Astrocyte (in vitro differentiated cells and primary cell): Measurements from ENCODE around the gene ANKRD44. TPM values are rescaled to one million over a fixed set of nuclear protein-coding genes. Genes with fewer than 3 reads are reported as not detected.
A peak's percentile ranks its signal among the peaks of the same experiment; 100 is the strongest.
"Not testable (repeated sequence)": the region's sequence is repeated elsewhere in the genome, so short reads cannot be mapped to it uniquely, and the experiment has no call there.

Source experiments
- DNase-seq: peaks from one replicate; pipeline ENCODE4 v3.0.0-alpha.2; 2010; ENCODE audit warnings: low read depth
- FAIRE-seq: peaks from 2 replicates; lab custom pipeline; 2011; peaks lifted over from hg19 to GRCh38; lab: Jason Lieb, UNC
- H2AFZ ChIP-seq: 2 replicates; pipeline ENCODE4 v1.6.0; 2012; ENCODE audit warnings: low read depth, low read length, inconsistent platforms
- H3K27ac ChIP-seq: 2 replicates; pipeline ENCODE4 v1.5.1; 2011; ENCODE audit warnings: low read depth, low read length, inconsistent platforms
- H3K27me3 ChIP-seq: 2 replicates; pipeline ENCODE4 v1.6.0; 2011; ENCODE audit warnings: low read length, inconsistent platforms; ENCODE audit not compliant: insufficient read depth
- H3K36me3 ChIP-seq: 2 replicates; pipeline ENCODE4 v1.5.1; 2011; ENCODE audit warnings: low read length, inconsistent platforms; ENCODE audit not compliant: insufficient read depth
- H3K4me1 ChIP-seq: 2 replicates; pipeline ENCODE4 v1.5.1; 2011; ENCODE audit warnings: low read length, inconsistent platforms; ENCODE audit not compliant: insufficient read depth
- H3K4me2 ChIP-seq: 2 replicates; pipeline ENCODE4 v1.6.0; 2012; ENCODE audit warnings: low read length, inconsistent platforms
- H3K4me3 ChIP-seq: 2 replicates; pipeline ENCODE4 v1.5.1; 2011; ENCODE audit warnings: low read depth, mild to moderate bottlenecking, low read length, inconsistent platforms; ENCODE audit not compliant: insufficient read depth
- H3K79me2 ChIP-seq: 2 replicates; pipeline ENCODE4 v1.6.0; 2012; ENCODE audit warnings: mild to moderate bottlenecking, low read length, inconsistent platforms; ENCODE audit not compliant: insufficient read depth
- H3K9ac ChIP-seq: 2 replicates; pipeline ENCODE4 v1.6.0; 2012; ENCODE audit warnings: mild to moderate bottlenecking, low read length, inconsistent platforms
- H3K9me3 ChIP-seq: 2 replicates; pipeline ENCODE4 v1.5.1; 2012; ENCODE audit warnings: low read depth, mild to moderate bottlenecking, low read length, inconsistent platforms; ENCODE audit not compliant: insufficient read depth
- H4K20me1 ChIP-seq: 2 replicates; pipeline ENCODE4 v1.6.0; 2012; ENCODE audit warnings: low read length, inconsistent platforms; ENCODE audit not compliant: insufficient read depth
- H3K27ac Mint-ChIP-seq: one replicate; pipeline ENCODE4 v1.8.0; 2021; ENCODE audit warnings: mild to moderate bottlenecking, mixed read lengths; ENCODE audit not compliant: unreplicated experiment
- H3K27me3 Mint-ChIP-seq: one replicate; pipeline ENCODE4 v1.8.0; 2021; ENCODE audit warnings: low read depth, mixed read lengths; ENCODE audit not compliant: unreplicated experiment
- H3K36me3 Mint-ChIP-seq: one replicate; pipeline ENCODE4 v1.8.0; 2021; ENCODE audit warnings: low read depth, mixed read lengths; ENCODE audit not compliant: unreplicated experiment
- H3K4me1 Mint-ChIP-seq: one replicate; pipeline ENCODE4 v1.8.0; 2021; ENCODE audit warnings: low read depth, mixed read lengths; ENCODE audit not compliant: unreplicated experiment
- H3K4me3 Mint-ChIP-seq: one replicate; pipeline ENCODE4 v1.8.0; 2021; ENCODE audit warnings: mild to moderate bottlenecking, moderate library complexity, mixed read lengths; ENCODE audit not compliant: unreplicated experiment
- H3K9me3 Mint-ChIP-seq: one replicate; pipeline ENCODE4 v1.8.0; 2021; ENCODE audit warnings: mild to moderate bottlenecking, mixed read lengths; ENCODE audit not compliant: unreplicated experiment
- EZH2 ChIP-seq: IDR thresholded peaks from 2 replicates; pipeline ENCODE4 v1.6.1; 2012; ENCODE audit warnings: mild to moderate bottlenecking, low read length, inconsistent platforms; ENCODE audit not compliant: insufficient read depth
- total RNA-seq: library from RNA; stranded (reverse); gene quantifications from 2 replicates; pipeline ENCODE4 v1.2.1, GENCODE V29; 2021
- TF ChIP-seq, protein P1 (sequence below): IDR thresholded peaks from 2 replicates; pipeline ENCODE4 v1.5.1; 2011; ENCODE audit warnings: low read depth, mild to moderate bottlenecking, inconsistent platforms, low read length, moderate library complexity; ENCODE audit not compliant: insufficient read depth

Gene ANKRD44
- total RNA-seq, 1 donor from 2014 or later = 7.2 TPM

DNA sequence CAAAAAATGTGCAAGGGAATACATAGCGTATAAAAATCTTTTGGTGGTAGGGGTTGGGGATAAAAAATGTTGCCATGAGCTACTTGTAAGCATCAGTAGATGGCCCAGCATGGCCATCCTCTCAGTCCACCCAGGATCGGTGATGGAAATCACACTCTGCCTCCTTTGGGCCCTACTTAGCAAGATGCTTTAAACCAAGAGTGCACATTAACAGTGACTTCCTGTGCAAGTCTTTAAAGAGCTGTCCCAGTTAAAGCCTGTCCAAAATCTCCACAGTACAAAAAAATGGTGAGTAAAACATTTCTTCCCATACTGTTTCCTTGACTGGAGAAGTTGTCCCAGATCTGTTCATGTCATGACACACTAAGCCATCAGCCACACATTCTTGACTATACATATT, 18.0 kb downstream of the ANKRD44 start:
- no peak overlapping the region for H3K4me2 ChIP-seq
- H3K27me3 ChIP-seq = no peaks in the 10 kb centered on the region
- H3K27ac Mint-ChIP-seq = no peak overlapping the region
- peak; percentile 20 for FAIRE-seq
- H4K20me1 ChIP-seq = no peaks in the 10 kb centered on the region
- no peaks in the 10 kb centered on the region for H3K4me1 ChIP-seq
- H3K4me1 Mint-ChIP-seq = no peaks in the 10 kb centered on the region
- H3K9me3 ChIP-seq = no peaks in the 10 kb centered on the region
- no peak overlapping the region for H3K9ac ChIP-seq
- H3K36me3 Mint-ChIP-seq = peaks cover 5% of the 10 kb centered on the region
- TF ChIP-seq EZH2 = no peak
- TF ChIP-seq, protein P1, sequence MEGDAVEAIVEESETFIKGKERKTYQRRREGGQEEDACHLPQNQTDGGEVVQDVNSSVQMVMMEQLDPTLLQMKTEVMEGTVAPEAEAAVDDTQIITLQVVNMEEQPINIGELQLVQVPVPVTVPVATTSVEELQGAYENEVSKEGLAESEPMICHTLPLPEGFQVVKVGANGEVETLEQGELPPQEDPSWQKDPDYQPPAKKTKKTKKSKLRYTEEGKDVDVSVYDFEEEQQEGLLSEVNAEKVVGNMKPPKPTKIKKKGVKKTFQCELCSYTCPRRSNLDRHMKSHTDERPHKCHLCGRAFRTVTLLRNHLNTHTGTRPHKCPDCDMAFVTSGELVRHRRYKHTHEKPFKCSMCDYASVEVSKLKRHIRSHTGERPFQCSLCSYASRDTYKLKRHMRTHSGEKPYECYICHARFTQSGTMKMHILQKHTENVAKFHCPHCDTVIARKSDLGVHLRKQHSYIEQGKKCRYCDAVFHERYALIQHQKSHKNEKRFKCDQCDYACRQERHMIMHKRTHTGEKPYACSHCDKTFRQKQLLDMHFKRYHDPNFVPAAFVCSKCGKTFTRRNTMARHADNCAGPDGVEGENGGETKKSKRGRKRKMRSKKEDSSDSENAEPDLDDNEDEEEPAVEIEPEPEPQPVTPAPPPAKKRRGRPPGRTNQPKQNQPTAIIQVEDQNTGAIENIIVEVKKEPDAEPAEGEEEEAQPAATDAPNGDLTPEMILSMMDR = no peak
- no peak overlapping the region for H2AFZ ChIP-seq
- H3K9me3 Mint-ChIP-seq = peaks cover 6% of the 10 kb centered on the region
- no peak overlapping the region for H3K4me3 ChIP-seq
- no peak for DNase-seq
- H3K4me3 Mint-ChIP-seq = no peak overlapping the region
- H3K36me3 ChIP-seq = no peaks in the 10 kb centered on the region
- no peak overlapping the region for H3K27ac ChIP-seq
- H3K27me3 Mint-ChIP-seq = no peaks in the 10 kb centered on the region
- H3K79me2 ChIP-seq = no peaks in the 10 kb centered on the region

DNA sequence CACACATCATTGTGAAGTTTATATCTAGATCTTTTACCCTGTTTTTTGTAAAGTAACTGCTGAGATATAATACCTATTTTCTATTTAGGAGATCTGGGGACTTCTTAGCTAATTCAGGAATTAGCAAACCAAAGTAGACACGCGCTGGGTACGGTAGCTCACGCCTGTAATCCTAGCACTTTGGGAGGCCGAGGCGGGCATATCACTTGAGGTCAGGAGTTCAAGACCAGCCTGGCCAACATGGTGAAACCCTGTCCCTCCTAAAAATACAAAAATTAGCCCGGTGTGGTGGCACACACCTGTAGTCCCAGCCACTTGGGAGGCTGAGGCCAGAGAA, 23.0 kb downstream of the ANKRD44 start:
- not testable (repeated sequence) for FAIRE-seq, DNase-seq, H3K9ac ChIP-seq, H3K36me3 ChIP-seq, H3K27me3 Mint-ChIP-seq, H3K9me3 ChIP-seq, H3K9me3 Mint-ChIP-seq, H3K4me3 Mint-ChIP-seq, H3K27me3 ChIP-seq, H3K4me3 ChIP-seq, H3K79me2 ChIP-seq, H3K4me1 Mint-ChIP-seq, H3K4me1 ChIP-seq, H2AFZ ChIP-seq, H3K27ac Mint-ChIP-seq, H3K36me3 Mint-ChIP-seq, H4K20me1 ChIP-seq
- Histone ChIP-seq H3K4me2 (peak overlapping the region; percentile 37), H3K27ac (peak overlapping the region; percentile 19)

DNA sequence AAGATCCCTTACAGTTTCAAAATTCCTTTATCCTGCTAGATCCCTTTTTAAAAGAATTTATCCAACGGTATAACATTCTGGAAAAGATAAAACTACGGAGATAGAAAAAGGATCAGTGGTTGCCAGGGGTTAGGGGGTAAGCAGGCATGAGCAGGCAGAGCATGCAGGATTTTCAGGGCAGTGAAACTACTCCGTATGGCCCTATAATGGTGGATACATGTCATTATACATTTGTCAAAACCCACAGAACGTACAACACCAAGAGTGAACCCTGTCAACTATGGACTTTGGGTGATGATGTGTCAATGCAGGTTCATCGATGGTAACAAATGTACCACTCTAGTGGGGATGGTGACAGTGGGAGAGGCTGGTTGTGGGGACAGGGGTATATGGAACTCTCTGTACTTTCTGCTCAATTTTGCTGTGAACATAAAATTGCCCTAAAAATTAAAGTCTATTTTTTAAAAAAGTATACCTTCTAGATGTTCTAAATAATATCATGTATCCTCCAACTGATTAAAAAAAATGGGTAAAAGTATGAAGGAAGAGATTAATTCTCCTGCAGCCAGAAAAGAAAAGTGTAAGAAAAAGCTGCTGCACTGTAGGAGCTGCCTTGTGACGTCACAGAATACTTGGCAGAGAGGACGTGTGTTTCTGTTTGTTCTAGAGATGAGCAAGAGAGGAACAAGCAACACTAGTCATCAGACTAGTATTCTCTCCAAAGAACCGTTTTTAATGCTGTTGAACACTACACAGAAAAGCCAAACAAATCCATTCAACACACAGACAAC, 23.6 kb downstream of the ANKRD44 start:
- H4K20me1 ChIP-seq = no peaks in the 10 kb centered on the region
- Mint-ChIP-seq H3K4me3 (no peak overlapping the region), H3K36me3 (peaks cover 2% of the 10 kb centered on the region), H3K4me1 (peaks cover 6% of the 10 kb centered on the region), H3K27me3 (no peaks in the 10 kb centered on the region), H3K9me3 (peaks cover 6% of the 10 kb centered on the region), H3K27ac (no peak overlapping the region)
- H3K9ac ChIP-seq = no peak overlapping the region
- no peaks in the 10 kb centered on the region for H3K79me2 ChIP-seq
- H3K27ac ChIP-seq = peak overlapping the region; percentile 19
- peak overlapping the region; percentile 37 for H3K4me2 ChIP-seq
- H3K27me3 ChIP-seq = no peaks in the 10 kb centered on the region
- DNase-seq (peak; percentile 93), FAIRE-seq (peak; percentile 95)
- no peak for TF ChIP-seq EZH2
- TF ChIP-seq, protein P1 = no peak
- H3K36me3 ChIP-seq = no peaks in the 10 kb centered on the region
- H3K4me1 ChIP-seq = peaks cover 4% of the 10 kb centered on the region
- H3K4me3 ChIP-seq = no peak overlapping the region
- no peak overlapping the region for H2AFZ ChIP-seq
- no peaks in the 10 kb centered on the region for H3K9me3 ChIP-seq
